Peyer's patch (tissue), 4 donors: ENCODE results near the gene BTBD7. TPM values are rescaled to one million over a fixed set of nuclear protein-coding genes. Genes with fewer than 3 reads are reported as not detected.
"Not testable (repeated sequence)": the region's sequence is repeated elsewhere in the genome, so short reads cannot be mapped to it uniquely, and the experiment has no call there.

Experiments
- DNase-seq, 3 donors: peaks; one replicate each; pipeline ENCODE4 v3.0.0-alpha.2; 2017 to 2019
- H3K27ac ChIP-seq, 4 donors: fragments of 200-600 bp; sonication (generic); one replicate each; pipeline ENCODE4 v1.5.1; 2016 to 2019
- H3K27me3 ChIP-seq, 2 donors: fragments of 200-600 bp; sonication (generic); one replicate each; pipeline ENCODE4 v1.5.1; 2019
- H3K36me3 ChIP-seq, 3 donors: fragments of 200-600 bp; sonication (generic); one replicate each; pipeline ENCODE4 v1.5.1; 2016 to 2019
- H3K4me1 ChIP-seq, 4 donors: fragments of 200-600 bp; sonication (generic); one replicate each; pipeline ENCODE4 v1.5.1; 2016 to 2019
- H3K4me3 ChIP-seq, 4 donors: fragments of 200-600 bp; sonication (generic); 1 replicate in 3 of 4; 2 replicates in 1 of 4; pipeline ENCODE4 v1.5.1; 2016 to 2019; ENCODE audit warnings: mild to moderate bottlenecking in 1 of 4
- H3K9me3 ChIP-seq, 4 donors: fragments of 200-600 bp; sonication (generic); one replicate each; pipeline ENCODE4 v1.5.1; 2016 to 2019; ENCODE audit warnings: mild to moderate bottlenecking in 1 of 4
- CTCF ChIP-seq, 6 experiments: fragments of 450-650 bp in 4 of 6; fragments of 200-600 bp in 2 of 6; sonication (generic) in 1 of 6; IDR thresholded peaks; one replicate each; pipeline ENCODE4 v1.5.1; 2017 to 2019; ENCODE audit warnings: antibody characterized with exemption in 6 of 6, mild to moderate bottlenecking in 3 of 6, moderate library complexity in 1 of 6
- POLR2A ChIP-seq, 2 donors: fragments of 450-650 bp; IDR thresholded peaks; one replicate each; pipeline ENCODE4 v1.5.1; 2017; ENCODE audit warnings: antibody characterized with exemption in 2 of 2, mild to moderate bottlenecking in 2 of 2, moderate library complexity in 2 of 2
- total RNA-seq, 4 donors: library from RNA; depleted of rRNA; stranded (reverse); fragments of >200 nt; gene quantifications; one replicate each; pipeline ENCODE4 v1.1.0, GENCODE V29; 2016

Gene BTBD7
- total RNA-seq, 4 donors from 2014 or later, result 28.1 to 38.1 (median 32.2) TPM

GRCh38 chr14:93368996-93369712 is 36.3 kb upstream of the BTBD7 start:
- H3K4me3 ChIP-seq, result no peak overlapping the region
- H3K4me1 ChIP-seq, result no peaks in the 10 kb centered on the region
- H3K9me3 ChIP-seq, result no peaks in the 10 kb centered on the region
- DNase-seq, result no peak
- no peaks in the 10 kb centered on the region for H3K27me3 ChIP-seq
- H3K36me3 ChIP-seq, result no peaks in the 10 kb centered on the region
- H3K27ac ChIP-seq, result peak overlapping the region in 3 of 4 donors; percentile 12 to 61 (median 59)
- TF ChIP-seq CTCF (IDR thresholded peaks at IDR 0.05), result no peak
- TF ChIP-seq POLR2A (IDR thresholded peaks at IDR 0.05), result no peak

GRCh38 chr14:93354873-93355272 is 22.0 kb upstream of the BTBD7 start:
- H3K36me3 ChIP-seq, H3K9me3 ChIP-seq, H3K4me3 ChIP-seq, DNase-seq, H3K4me1 ChIP-seq, H3K27ac ChIP-seq, H3K27me3 ChIP-seq: not testable (repeated sequence)

GRCh38 chr14:93348292-93348691 is 15.5 kb upstream of the BTBD7 start:
- no peaks in the 10 kb centered on the region for H3K36me3 ChIP-seq
- TF ChIP-seq CTCF (IDR thresholded peaks at IDR 0.05) (no peak), POLR2A (IDR thresholded peaks at IDR 0.05) (no peak)
- H3K27me3 ChIP-seq, result no peaks in the 10 kb centered on the region
- H3K4me1 ChIP-seq, result no peaks in the 10 kb centered on the region
- H3K9me3 ChIP-seq, result peaks cover 0 to 3% (median 0%) of the 10 kb centered on the region in 4 donors
- no peak overlapping the region for H3K27ac ChIP-seq
- DNase-seq, result no peak
- no peak overlapping the region for H3K4me3 ChIP-seq

- H3K27ac ChIP-seq, result no peak overlapping the region
- H3K4me3 ChIP-seq, result no peak overlapping the region
Measured at GRCh38 chr14:93347850-93348249, 15.0 kb upstream of the BTBD7 start.

GRCh38 chr14:93346926-93347721 is 14.3 kb upstream of the BTBD7 start, which contains the start of gene COX8C:
TSS of gene COX8C (plus strand) at chr14:93347182. CDS start at chr14:93347269, 87 bp downstream.
- TF ChIP-seq CTCF (IDR thresholded peaks at IDR 0.05), result no peak
- TF ChIP-seq POLR2A (IDR thresholded peaks at IDR 0.05), result no peak
- Histone ChIP-seq H3K36me3 (no peaks in the 10 kb centered on the region), H3K9me3 (peaks cover 0 to 4% (median 0%) of the 10 kb centered on the region in 4 donors), H3K4me3 (no peak within 1 kb of the TSS), H3K4me1 (no peaks in the 10 kb centered on the region), H3K27me3 (no peaks in the 10 kb centered on the region), H3K27ac (no peak within 1 kb of the TSS)
- DNase-seq, result no peak

More at GRCh38 chr14:93347850-93348249, 15.0 kb upstream of the BTBD7 start:
- Histone ChIP-seq H3K9me3 (peaks cover 0 to 3% (median 0%) of the 10 kb centered on the region in 4 donors), H3K27me3 (no peaks in the 10 kb centered on the region), H3K36me3 (no peaks in the 10 kb centered on the region), H3K4me1 (no peaks in the 10 kb centered on the region)
- TF ChIP-seq POLR2A (IDR thresholded peaks at IDR 0.05) (no peak), CTCF (IDR thresholded peaks at IDR 0.05) (no peak)
- DNase-seq, result no peak

GRCh38 chr14:93343797-93344196 is 11.0 kb upstream of the BTBD7 start:
- H3K27ac ChIP-seq, result no peak overlapping the region
- no peaks in the 10 kb centered on the region for H3K4me1 ChIP-seq

More at GRCh38 chr14:93343797-93344196, 11.0 kb upstream of the BTBD7 start:
- DNase-seq, result no peak
- TF ChIP-seq CTCF (IDR thresholded peaks at IDR 0.05) (no peak), POLR2A (IDR thresholded peaks at IDR 0.05) (no peak)
- H3K4me3 ChIP-seq, result no peak overlapping the region
- H3K27me3 ChIP-seq, result no peaks in the 10 kb centered on the region
- H3K9me3 ChIP-seq, result peaks cover 0 to 10% (median 3%) of the 10 kb centered on the region in 4 donors
- H3K36me3 ChIP-seq, result no peaks in the 10 kb centered on the region
